ENCODE measurements around the gene CCL14. TPM values are rescaled to one million over a fixed set of nuclear protein-coding genes. Genes with fewer than 3 reads are reported as not detected.
"Not testable (repeated sequence)": the region's sequence is repeated elsewhere in the genome, so short reads cannot be mapped to it uniquely, and the experiment has no call there.

The CCL14 gene
- total RNA-seq, 2 experiments from 2014 or later: not detected

- POLR2A ChIA-PET: no interaction called here
- CTCF ChIA-PET: no interaction called here
Observed at GRCh38 chr17:35998018-35998545, 11.6 kb upstream of the CCL14 start.

DNA sequence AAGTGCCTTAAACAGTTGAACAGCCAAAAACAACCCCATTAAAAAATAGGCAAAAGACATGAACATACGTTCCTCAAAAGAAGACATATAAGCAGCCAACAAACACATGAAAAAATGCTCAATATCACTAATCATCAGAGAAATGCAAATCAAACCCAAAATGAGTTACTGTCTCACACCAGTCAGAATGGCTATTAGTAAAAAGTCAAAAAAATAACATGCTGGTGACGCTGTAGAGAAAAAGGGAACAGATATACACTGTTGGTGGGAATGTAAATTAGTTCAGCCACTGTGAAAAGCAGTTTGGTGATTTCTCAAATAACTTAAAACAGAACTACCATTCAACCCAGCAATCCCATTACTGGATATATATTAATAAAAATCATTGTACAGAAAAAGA is 8.8 kb upstream of the CCL14 start:
- CTCF ChIA-PET: not testable (repeated sequence)
- POLR2A ChIA-PET: interaction anchor here (0.6 kb wide), 1 partner anchor 148 kb away, joined by 5 read pairs; no protein-coding TSS in a partner anchor

GRCh38 chr17:35991075-35991474 is 4.5 kb upstream of the CCL14 start:
- POLR2A ChIA-PET: no interaction called here
- CTCF ChIA-PET: no interaction called here

- ChIA-PET CTCF (interaction anchor here (1.3 kb wide), 1 partner anchor 83 kb away, joined by 3 read pairs; no protein-coding TSS in a partner anchor), POLR2A (no interaction called here)
Observed at GRCh38 chr17:35988164-35988563, 1.6 kb upstream of the CCL14 start.

DNA sequence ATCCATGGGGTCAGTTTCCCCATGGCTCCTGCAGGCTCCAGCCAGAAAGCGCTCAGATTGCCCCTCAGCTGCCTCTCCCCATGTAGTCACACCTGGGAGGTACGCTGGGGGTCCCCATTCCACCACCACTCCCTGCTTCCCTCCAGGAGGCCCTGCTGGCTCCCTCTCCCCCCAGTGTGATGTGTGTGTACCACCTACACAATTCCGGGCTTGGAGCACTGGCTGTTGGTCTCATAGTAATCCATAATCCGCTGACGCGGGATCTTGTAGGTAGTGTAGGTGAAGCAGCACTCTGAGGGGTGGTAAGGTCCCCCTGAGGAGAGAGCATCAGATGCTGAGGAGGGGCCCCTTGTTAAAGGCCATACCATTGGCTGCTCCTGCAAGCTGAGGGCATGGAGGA is 2.4 kb downstream of the CCL14 start:
- POLR2A ChIA-PET: no interaction called here
- CTCF ChIA-PET: interaction anchor here (1.0 to 1.3 kb wide), 3 partner anchors 15 to 164 kb away, joined by 3 to 4 read pairs (median 3); no protein-coding TSS in a partner anchor

DNA sequence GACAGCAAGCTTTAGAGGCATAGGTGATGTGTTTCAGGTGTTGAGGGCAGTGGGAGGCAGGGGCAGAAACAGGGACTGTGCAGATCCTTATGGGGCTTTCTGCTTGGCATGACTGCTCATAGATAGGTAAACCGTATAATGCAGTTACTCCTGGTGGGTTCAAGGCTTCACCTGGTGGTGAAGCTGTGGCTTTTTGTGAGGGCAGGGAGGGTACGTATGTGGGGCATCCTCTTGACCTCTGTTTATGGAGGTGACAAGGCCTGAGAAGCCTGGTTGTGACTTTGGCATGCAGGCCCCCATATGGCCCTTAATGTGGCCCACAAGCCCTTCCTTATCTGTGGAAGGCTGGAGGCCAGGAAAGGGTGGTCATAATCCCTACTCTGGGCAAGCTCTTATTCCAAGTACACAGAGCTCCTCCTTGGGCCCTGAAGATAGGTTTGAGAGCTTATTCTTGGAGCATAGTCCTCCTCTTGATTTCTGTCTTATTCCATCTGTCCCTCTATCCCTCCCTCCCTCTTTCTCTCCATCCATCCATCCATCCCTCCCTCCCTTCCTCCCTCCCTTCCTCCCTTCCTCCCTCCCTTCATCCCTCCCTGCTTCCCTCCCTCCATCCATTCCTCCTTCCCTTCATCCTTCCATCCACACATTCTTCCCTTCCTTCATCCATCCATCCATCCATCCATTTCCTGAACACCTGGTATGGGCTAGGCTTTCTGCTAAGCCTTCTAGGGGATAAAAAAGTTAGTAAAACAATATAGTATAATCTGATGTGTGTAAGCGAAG is 3.9 kb downstream of the CCL14 start:
- POLR2A ChIA-PET: no interaction called here
- CTCF ChIA-PET: interaction anchor here (1.3 to 2.5 kb wide), 3 partner anchors 62 to 166 kb away, joined by 3 to 16 read pairs (median 12); no protein-coding TSS in a partner anchor

DNA sequence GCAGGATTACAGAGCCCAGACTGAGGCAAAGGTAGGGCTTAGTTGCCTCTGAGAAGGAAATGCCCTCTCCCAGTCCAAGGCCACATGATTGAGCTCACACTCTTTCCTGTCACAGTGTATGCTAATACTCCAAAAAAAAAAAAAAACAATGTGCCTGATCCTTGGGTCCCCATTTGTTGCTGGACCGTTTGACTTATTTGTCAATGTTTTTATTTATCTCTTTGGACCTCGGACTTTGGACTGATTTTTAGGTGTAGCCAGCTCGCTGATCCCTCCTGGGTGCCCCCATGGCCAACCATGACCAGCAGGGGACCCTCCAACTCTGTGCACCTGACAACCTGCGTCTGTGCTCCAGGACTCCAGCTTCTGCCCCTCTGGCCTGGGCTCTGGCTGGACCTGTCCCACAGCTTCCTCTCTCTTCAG is 4.6 kb downstream of the CCL14 start:
- CTCF ChIA-PET: interaction anchor here (0.6 to 2.5 kb wide), 4 partner anchors 38 to 247 kb away, joined by 4 to 16 read pairs (median 8); no protein-coding TSS in a partner anchor
- POLR2A ChIA-PET: no interaction called here

DNA sequence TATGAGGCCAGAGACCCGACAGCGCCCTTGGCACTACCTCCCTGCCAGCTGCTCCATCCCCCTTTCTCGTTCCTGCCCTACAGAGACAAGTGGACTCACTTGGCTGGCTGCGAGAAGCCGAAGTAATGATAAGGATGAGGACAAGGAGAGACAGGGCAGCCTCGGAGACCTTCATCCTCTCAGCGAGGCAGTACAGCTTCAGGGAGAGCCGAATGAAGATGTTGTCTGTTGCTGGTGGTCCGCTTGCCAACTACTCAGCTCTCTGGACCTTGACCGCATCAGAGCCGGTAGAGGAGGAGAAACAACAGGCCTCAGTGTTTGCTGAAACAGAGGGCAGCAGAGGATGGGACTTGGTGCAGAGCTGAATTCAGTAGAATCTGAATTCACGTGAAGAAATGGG is 5.3 kb downstream of the CCL14 start, which contains the start of gene CCL16:
Gene CCL16, minus strand, starts transcription at position 252 of the 400 bp plus-strand sequence. Its CDS starts 77 bp downstream, at position 175.
- POLR2A ChIA-PET: no interaction called here
- CTCF ChIA-PET: interaction anchor here (1.1 to 2.5 kb wide), 3 partner anchors 39 to 168 kb away, joined by 4 to 16 read pairs (median 12); no protein-coding TSS in a partner anchor

DNA sequence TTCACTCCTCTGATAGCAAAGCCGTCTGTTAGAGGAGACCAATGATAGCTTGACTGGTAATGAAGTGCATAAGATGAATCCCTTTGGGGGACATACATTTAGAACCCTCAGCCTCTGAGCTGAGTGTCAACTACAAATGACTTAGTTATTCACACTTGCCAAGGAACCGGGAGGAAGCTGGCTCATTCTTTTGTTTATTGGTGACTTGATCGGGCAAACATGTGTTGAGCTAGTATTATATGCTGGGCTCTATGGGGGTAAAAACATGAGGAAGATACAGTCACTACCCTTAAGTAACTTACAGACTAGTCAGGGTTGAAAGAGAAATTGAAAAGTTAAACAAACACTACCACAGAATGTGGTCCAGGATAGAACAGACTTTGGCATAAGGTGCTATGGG is 8.2 kb downstream of the CCL14 start:
- CTCF ChIA-PET: interaction anchor here (0.5 to 7.4 kb wide), 5 partner anchors 8 to 171 kb away, joined by 3 to 43 read pairs (median 4); no protein-coding TSS in a partner anchor
- POLR2A ChIA-PET: no interaction called here

- ChIA-PET POLR2A (no interaction called here), CTCF (interaction anchor here (0.6 to 7.4 kb wide), 5 partner anchors 8 to 172 kb away, joined by 4 to 43 read pairs (median 7); no protein-coding TSS in a partner anchor)
Observed at GRCh38 chr17:35977509-35977908, 9.0 kb downstream of the CCL14 start.

- CTCF ChIA-PET: interaction anchor here (1.2 to 7.4 kb wide), 4 partner anchors 97 to 176 kb away, joined by 3 to 43 read pairs (median 5); no protein-coding TSS in a partner anchor
- POLR2A ChIA-PET: interaction anchor here (0.6 kb wide), 2 partner anchors 17 to 94 kb away, joined by 3 to 4 read pairs; partner anchors contain the start of gene CCL5
Observed at GRCh38 chr17:35973333-35974260, 12.9 kb downstream of the CCL14 start.

DNA sequence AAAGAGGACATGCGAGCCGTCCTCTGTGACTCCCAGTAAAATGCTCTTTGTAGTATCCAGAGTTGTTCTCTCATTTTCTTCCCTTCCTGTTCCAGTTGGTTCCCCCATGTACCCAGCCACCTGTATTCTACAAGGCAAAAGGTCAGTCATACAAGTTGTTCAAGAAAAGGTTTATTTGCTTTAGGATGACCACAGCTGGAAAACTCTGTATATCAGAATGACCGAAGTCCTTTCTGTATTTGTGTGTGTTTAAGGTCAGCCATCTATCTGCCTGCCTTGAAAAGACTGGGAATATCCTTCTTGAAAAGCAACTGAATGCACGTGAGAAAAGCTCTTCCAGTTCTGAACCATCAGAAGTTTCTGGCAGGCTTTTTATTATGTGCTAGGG is 13.6 kb downstream of the CCL14 start:
- POLR2A ChIA-PET: interaction anchor here (0.6 kb wide), 1 partner anchor 93 kb away, joined by 3 read pairs; the partner anchor contains the start of gene CCL5
- CTCF ChIA-PET: interaction anchor here (1.2 to 7.4 kb wide), 4 partner anchors 98 to 177 kb away, joined by 3 to 43 read pairs (median 5); no protein-coding TSS in a partner anchor

GRCh38 chr17:35972535-35972934 is 14.0 kb downstream of the CCL14 start:
- ChIA-PET POLR2A (no interaction called here), CTCF (interaction anchor here (7.4 kb wide), 1 partner anchor 177 kb away, joined by 43 read pairs; no protein-coding TSS in a partner anchor)

- ChIA-PET POLR2A (no interaction called here), CTCF (interaction anchor here (7.4 kb wide), 1 partner anchor 178 kb away, joined by 43 read pairs; no protein-coding TSS in a partner anchor)
Observed at GRCh38 chr17:35972066-35972465, 14.5 kb downstream of the CCL14 start.

GRCh38 chr17:35969558-35970380 is 16.8 kb downstream of the CCL14 start:
- POLR2A ChIA-PET: interaction anchor here (1.0 kb wide), 1 partner anchor 120 kb away, joined by 3 read pairs; the partner anchor contains the start of gene CCL3
- CTCF ChIA-PET: interaction anchor here (0.6 to 2.1 kb wide), 28 partner anchors 9 to 637 kb away, joined by 3 to 20 read pairs (median 4); partner anchors contain the start of genes CCL3L1 and CCL3L3

- ChIA-PET CTCF (interaction anchor here (0.7 to 2.1 kb wide), 9 partner anchors 9 to 181 kb away, joined by 3 to 20 read pairs (median 5); no protein-coding TSS in a partner anchor), POLR2A (no interaction called here)
Observed at GRCh38 chr17:35968520-35969054, 17.9 kb downstream of the CCL14 start.

DNA sequence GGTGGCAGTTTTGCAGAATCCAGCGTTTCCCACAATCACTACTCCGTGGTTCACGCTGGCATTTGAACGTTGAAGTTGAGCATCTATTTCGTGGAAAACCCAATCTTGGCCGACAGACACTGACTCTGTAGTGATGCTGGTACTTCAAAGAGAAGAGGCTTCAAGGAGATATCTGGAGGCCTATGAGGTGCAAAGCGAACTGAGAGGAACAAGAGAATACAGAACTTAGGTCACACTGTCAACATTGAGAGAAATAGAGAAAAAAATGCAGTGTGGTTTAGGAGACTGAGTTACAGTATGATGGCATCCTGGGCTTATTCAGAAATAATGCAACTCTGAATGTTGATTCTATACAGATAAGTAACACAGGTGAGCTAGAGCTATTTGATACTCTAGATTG is 21.3 kb downstream of the CCL14 start:
- CTCF ChIA-PET: interaction anchor here (0.7 kb wide), 1 partner anchor 138 kb away, joined by 4 read pairs; no protein-coding TSS in a partner anchor
- POLR2A ChIA-PET: no interaction called here

- ChIA-PET POLR2A (interaction anchor here (0.6 kb wide), 1 partner anchor 43 kb away, joined by 3 read pairs; no protein-coding TSS in a partner anchor), CTCF (no interaction called here)
Observed at GRCh38 chr17:35963663-35964062, 22.9 kb downstream of the CCL14 start.
